ENCODE measurements around the gene PPP1CB.

DNA sequence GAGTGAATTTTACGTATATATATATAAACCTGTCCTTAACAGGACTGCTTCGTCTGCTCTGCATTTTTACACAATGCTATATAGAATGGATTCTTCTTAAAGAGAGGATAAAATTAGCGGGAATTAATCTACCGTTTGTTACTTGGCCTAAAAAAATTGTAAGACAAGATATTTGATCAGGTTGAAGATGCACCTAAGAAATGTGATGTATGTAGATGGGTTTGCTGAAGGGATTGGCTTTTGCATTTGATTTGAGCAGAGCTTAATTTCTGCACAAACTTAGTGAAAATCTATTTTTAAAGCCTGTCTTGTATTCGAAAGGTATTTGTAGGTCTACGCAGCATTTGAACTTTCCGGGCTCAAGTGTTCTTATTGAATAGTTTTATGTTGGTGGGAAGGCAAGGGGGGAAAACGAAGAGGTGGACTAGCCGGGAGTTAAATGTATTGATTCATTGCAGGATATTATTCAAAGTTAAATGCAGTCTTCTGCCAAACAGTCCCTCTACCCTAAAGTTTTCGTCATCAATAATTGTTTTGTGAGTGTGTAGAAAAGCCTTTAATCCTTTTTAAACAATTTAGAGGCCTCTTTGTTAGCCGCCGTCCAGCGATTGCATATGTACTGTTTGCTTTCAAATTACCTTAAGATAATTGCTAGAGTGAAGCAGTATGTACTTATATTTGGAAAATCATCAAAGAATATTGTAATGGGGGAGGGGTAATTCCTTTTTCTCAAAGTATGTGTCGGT, 1.2 kb downstream of the PPP1CB start:
- TF ChIP-seq, protein P1, sequence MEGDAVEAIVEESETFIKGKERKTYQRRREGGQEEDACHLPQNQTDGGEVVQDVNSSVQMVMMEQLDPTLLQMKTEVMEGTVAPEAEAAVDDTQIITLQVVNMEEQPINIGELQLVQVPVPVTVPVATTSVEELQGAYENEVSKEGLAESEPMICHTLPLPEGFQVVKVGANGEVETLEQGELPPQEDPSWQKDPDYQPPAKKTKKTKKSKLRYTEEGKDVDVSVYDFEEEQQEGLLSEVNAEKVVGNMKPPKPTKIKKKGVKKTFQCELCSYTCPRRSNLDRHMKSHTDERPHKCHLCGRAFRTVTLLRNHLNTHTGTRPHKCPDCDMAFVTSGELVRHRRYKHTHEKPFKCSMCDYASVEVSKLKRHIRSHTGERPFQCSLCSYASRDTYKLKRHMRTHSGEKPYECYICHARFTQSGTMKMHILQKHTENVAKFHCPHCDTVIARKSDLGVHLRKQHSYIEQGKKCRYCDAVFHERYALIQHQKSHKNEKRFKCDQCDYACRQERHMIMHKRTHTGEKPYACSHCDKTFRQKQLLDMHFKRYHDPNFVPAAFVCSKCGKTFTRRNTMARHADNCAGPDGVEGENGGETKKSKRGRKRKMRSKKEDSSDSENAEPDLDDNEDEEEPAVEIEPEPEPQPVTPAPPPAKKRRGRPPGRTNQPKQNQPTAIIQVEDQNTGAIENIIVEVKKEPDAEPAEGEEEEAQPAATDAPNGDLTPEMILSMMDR (IDR thresholded peaks at IDR 0.05; ENCODE audit: low read length): no peak
- no peak for TF ChIP-seq EZH2phosphoT487 (IDR thresholded peaks at IDR 0.05; ENCODE audit: low read length)
